ENCODE measurements around the gene DDX10. TPM values are rescaled to one million over a fixed set of nuclear protein-coding genes. Genes with fewer than 3 reads are reported as not detected.
A peak's percentile ranks its signal among the peaks of the same experiment; 100 is the strongest.

DDX10 gene
- total and polyA plus RNA-seq, 2 of the 8 experiments (the other 6 are each of a cell fraction or from before 2014, with no cell fraction given), result 49.2 to 52.2 TPM

DNA sequence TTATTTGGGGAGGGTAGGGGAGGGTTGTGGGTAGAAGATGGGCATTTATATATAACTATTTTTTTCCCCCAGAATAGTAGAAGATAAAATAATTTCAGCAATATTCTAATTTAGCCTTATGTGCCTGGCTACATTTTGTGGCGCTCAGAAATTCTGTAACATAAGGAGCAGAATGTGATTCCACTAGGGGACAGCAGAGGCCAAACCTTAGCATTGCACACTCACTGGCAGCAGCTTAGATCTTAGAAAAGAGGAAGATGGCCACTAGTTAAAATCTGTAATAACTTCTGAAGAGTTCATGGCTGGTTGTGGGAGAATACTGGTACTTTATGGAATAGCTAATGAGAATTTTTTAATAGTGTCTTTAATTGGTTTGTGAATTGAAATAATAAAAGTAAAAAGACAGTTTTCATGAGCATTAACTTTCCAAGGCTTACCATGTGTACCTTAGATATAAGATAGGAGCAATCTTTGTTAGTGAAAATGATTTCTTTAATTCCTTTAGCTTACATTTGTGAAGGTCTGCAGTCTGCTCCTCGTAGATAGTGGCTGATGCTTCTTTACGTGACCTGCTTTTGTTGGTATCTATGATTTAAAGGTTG, 33.1 kb downstream of the DDX10 start:
- Histone ChIP-seq H3K4me3 (ENCODE audit: extremely low read depth in 1 of 4, insufficient read depth in 2 of 4, low read depth in 3 of 4, low read length in 4 of 4) (no peak overlapping the region), H3K79me1 (ENCODE audit: low read depth, low read length) (no peaks in the 10 kb centered on the region), H4K8ac (ENCODE audit: extremely low read depth, insufficient read depth, low read length) (no peak overlapping the region), H4K20me1 (replicated peaks in 1 of 2; ENCODE audit: control insufficient read depth in 1 of 2, insufficient read depth in 2 of 2, low read length in 2 of 2) (no peaks in the 10 kb centered on the region), H2BK20ac (ENCODE audit: low read length) (no peak overlapping the region), H2BK5ac (ENCODE audit: low read depth, low read length) (no peak overlapping the region), H3K4me2 (ENCODE audit: insufficient read depth in 1 of 2, low read depth in 2 of 2, low read length in 2 of 2) (no peak overlapping the region), H3K23me2 (ENCODE audit: low read depth, low read length) (no peaks in the 10 kb centered on the region), H2BK12ac (ENCODE audit: low read depth, low read length) (no peak overlapping the region), H3K18ac (ENCODE audit: extremely low read depth, low read length) (no peak overlapping the region), H2BK15ac (ENCODE audit: low read length) (no peak overlapping the region), H4K5ac (ENCODE audit: insufficient read length, low read depth, low read length) (no peak overlapping the region), H2AFZ (ENCODE audit: low read length) (no peak overlapping the region), H3K27me3 (replicated peaks in 1 of 4; ENCODE audit: control insufficient read depth in 3 of 4, extremely low read depth in 1 of 4, insufficient read depth in 3 of 4, low read length in 3 of 4) (no peaks in the 10 kb centered on the region), H2AK5ac (ENCODE audit: low read depth, low read length) (no peak overlapping the region), H2BK120ac (replicated peaks; ENCODE audit: low read depth, low read length) (no peak overlapping the region), H3K56ac (replicated peaks; ENCODE audit: insufficient read length, low read depth, low read length) (no peak overlapping the region), H3K23ac (ENCODE audit: insufficient read length) (no peak overlapping the region), H3K4ac (replicated peaks; ENCODE audit: insufficient read length, low read depth, low read length) (no peak overlapping the region), H4K91ac (replicated peaks; ENCODE audit: insufficient read length, low read length) (no peak overlapping the region), H3K9me3 (ENCODE audit: insufficient read depth in 2 of 2, low read depth in 1 of 2, low read length in 1 of 2) (no peaks in the 10 kb centered on the region), H3K14ac (ENCODE audit: insufficient read length) (no peak overlapping the region), H3K36me3 (ENCODE audit: control insufficient read depth in 2 of 4, insufficient read depth in 4 of 4, low read length in 3 of 4) (peaks cover 0 to 16% (median 1%) of the 10 kb centered on the region in 4 experiments; a peak in 5 of 8 replicates), H3K9ac (replicated peaks in 1 of 4; ENCODE audit: extremely low read depth in 1 of 4, low read depth in 3 of 4, low read length in 3 of 4) (no peak overlapping the region), H3K79me2 (ENCODE audit: control insufficient read depth in 1 of 2, insufficient read depth in 2 of 2, low read length in 2 of 2) (no peaks in the 10 kb centered on the region), H3K4me1 (replicated peaks in 1 of 4; ENCODE audit: control insufficient read depth in 3 of 4, insufficient read depth in 4 of 4, low read length in 3 of 4) (no peaks in the 10 kb centered on the region), H3K27ac (ENCODE audit: low read depth, low read length) (no peak overlapping the region)
- TF ChIP-seq RAD21 (IDR thresholded peaks at IDR 0.05 in 1 of 2, conservative IDR thresholded peaks at IDR 0.05 in 1 of 2; ENCODE audit: low read depth in 2 of 2, low read length in 2 of 2) (peak; percentile 94), POLR2AphosphoS5 (IDR thresholded peaks at IDR 0.05; ENCODE audit: low read depth, low read length) (no peak)
- TF ChIP-seq, protein P1, sequence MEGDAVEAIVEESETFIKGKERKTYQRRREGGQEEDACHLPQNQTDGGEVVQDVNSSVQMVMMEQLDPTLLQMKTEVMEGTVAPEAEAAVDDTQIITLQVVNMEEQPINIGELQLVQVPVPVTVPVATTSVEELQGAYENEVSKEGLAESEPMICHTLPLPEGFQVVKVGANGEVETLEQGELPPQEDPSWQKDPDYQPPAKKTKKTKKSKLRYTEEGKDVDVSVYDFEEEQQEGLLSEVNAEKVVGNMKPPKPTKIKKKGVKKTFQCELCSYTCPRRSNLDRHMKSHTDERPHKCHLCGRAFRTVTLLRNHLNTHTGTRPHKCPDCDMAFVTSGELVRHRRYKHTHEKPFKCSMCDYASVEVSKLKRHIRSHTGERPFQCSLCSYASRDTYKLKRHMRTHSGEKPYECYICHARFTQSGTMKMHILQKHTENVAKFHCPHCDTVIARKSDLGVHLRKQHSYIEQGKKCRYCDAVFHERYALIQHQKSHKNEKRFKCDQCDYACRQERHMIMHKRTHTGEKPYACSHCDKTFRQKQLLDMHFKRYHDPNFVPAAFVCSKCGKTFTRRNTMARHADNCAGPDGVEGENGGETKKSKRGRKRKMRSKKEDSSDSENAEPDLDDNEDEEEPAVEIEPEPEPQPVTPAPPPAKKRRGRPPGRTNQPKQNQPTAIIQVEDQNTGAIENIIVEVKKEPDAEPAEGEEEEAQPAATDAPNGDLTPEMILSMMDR (IDR thresholded peaks at IDR 0.05; ENCODE audit: control extremely low read depth in 1 of 3, insufficient read depth in 1 of 3, low read depth in 1 of 3, low read length in 3 of 3), result peak in 2 of 3 experiments; percentile 81 to 82; a peak in 3 of 4 replicates
- no peak for FAIRE-seq
- ChIA-PET POLR2A (ENCODE audit: partially characterized antibody) (no interaction called here), CTCF (ENCODE audit: partially characterized antibody) (interaction anchor here (0.5 to 3.3 kb wide), 21 partner anchors 8 to 349 kb away, joined by 3 to 31 read pairs (median 3); no protein-coding TSS in a partner anchor)
- DNase-seq (ENCODE audit: low read depth in 1 of 2, low spot score in 2 of 2), result no peak
- 75% methylated on average over 3 of the region's 3 CpGs; no CpG with 5 or more reads in 1 of the 2 experiments for WGBS, 2 experiments (ENCODE audit: extremely low coverage in 1 of 2, insufficient coverage in 1 of 2, insufficient read length in 1 of 2, insufficient replicate concordance in 2 of 2, low coverage in 1 of 2, low lambda C conversion rate in 2 of 2, missing lambda C conversion rate in 1 of 2)

Data from H1 (cell line).